Anterior cingulate cortex (tissue), 58 donors: Measurements from ENCODE around the gene CELA3B.
"Not testable (repeated sequence)": the region's sequence is repeated elsewhere in the genome, so short reads cannot be mapped to it uniquely, and the experiment has no call there.

Source experiments
- DNase-seq, 58 donors: peaks; one replicate each; lab custom pipeline; 2025; lab: John Stamatoyannopoulos, UW

Gene CELA3B

GRCh38 chr1:21973948-21974347, 2.9 kb upstream of the CELA3B start:
- not testable (repeated sequence) for DNase-seq

- not testable (repeated sequence) for DNase-seq
Measured at GRCh38 chr1:21974699-21975098, 2.1 kb upstream of the CELA3B start.

- DNase-seq = not testable (repeated sequence)
Measured at GRCh38 chr1:21975296-21975695, 1.5 kb upstream of the CELA3B start.

GRCh38 chr1:21978209-21978608, 1.4 kb downstream of the CELA3B start:
- DNase-seq = not testable (repeated sequence)

GRCh38 chr1:21980515-21981220, 3.8 kb downstream of the CELA3B start:
- not testable (repeated sequence) for DNase-seq

DNA sequence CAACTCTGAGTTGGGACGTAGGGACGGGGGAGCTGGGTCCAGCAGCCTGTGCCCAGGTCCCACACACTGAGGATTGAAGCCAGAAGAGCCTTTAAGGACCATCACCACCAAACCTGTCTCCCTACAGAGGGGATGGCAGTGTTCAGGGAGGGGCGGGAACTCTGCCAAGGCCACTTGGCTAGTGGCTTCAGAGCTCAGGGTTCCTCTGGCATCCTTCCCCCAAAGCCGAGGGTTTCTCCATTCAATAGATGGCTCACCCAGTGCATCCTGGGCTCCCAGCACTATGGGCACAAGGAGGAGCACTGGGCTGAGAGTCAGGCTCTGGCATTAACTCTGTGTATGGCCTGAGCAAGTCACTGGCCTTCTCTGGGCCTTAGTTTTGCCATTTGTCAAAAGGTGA, 4.4 kb downstream of the CELA3B start:
- peak in 1 of 58 donors; percentile 6 for DNase-seq

DNA sequence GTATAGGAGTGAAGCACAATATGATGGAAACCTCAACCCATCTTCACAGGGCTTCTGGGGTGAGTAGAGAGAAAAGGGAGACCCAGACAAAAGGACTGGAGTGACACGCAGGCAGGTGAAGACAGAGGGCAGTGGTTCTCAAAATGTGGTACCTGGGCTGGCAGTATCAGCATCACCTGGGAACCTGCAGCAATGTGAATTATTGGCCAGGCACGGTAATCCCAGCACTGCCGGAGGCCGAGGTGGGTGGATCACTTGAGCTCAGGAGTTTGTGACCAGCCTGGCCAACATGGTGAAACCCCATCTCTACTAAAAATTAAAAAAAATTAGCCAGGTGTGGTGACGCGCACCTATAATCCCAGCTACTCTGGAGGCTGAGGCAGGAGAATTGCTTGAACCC, 5.3 kb downstream of the CELA3B start:
- DNase-seq = not testable (repeated sequence)

DNA sequence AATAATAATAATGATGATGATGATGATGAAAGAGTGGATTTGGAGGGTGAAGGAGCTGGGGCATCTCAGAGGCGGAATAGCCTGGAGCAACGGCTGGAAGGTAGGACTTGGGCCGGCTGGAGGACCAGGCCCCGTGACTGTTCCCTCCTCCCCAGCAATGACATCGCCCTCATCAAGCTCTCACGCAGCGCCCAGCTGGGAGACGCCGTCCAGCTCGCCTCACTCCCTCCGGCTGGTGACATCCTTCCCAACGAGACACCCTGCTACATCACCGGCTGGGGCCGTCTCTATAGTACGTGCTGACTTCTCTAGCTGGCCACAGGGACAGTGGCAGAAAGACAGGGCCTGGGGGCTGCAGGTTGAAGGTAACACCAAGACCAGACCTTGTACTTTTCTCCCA, 6.7 kb downstream of the CELA3B start:
- not testable (repeated sequence) for DNase-seq

DNA sequence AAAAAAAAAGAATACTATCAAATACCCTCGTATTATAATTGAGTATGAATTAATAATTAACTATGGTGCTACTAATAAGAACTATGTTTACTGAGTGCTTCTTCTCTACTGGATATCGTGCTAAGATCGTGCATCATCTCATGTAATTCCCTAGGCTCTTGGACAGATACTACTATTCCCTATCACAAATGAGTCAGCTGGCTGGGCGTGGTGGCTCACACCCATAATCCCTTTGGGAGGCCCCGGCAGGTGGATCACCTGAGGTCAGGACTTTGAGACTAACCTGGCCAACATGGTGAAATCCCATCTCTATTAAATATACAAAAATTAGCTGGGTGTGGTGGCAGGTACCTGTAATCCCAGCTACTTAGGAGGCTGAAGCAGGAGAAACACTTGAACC, 9.1 kb downstream of the CELA3B start:
- not testable (repeated sequence) for DNase-seq

- DNase-seq = not testable (repeated sequence)
Measured at GRCh38 chr1:21986386-21986785, 9.6 kb downstream of the CELA3B start.

DNA sequence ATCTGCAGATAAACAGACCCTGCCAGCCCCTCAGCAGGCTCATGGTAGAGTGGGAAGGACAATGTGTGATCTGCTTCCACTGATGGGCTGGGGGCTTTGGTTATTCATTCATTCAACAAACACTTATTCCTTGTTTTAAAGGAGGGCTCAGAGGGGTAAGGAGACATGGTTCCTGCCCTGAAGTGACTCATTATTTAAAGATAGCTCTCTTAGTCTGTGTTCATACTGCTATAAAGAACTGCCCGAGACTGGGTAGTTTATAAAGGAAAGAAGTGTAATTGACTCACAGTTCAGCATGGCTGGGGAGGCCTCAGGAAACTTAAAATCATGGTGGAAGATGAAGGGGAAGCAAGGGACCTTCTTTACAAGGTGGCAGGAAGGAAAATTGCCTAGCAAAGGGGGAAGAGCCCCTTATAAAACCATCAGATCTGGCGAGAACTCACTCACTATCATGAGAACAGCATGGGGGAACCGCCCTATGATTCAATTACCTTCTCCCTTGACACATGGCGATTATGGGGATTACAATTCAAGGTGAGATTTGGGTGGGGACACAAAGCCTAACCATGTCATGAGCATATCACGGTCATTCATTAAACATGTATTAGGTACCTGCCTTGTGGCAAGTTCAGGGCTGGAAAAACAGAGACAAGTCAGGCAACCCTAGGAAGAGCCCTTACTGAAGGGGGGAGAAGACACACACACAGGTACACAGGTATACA, 13.0 kb downstream of the CELA3B start:
- DNase-seq = not testable (repeated sequence)

DNA sequence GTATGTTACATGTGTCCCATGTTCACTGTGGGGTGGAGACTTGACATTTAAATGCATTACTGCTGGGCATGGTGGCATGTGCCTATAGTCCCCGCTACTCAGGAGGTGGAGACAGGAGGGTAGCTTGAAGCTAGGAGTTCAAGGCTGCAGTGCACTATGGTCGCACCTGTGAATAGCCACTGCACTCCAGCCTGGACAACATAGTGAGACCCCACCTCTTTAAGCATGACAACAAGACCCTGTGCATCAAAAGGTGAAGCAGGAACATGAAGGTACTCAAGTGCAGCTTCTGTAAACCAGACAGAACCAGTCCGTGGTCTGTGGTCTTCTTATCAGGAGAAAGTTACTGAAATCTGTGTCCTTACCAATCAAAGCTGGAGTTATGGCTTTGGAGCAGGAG, 15.4 kb downstream of the CELA3B start:
- DNase-seq = not testable (repeated sequence)

DNA sequence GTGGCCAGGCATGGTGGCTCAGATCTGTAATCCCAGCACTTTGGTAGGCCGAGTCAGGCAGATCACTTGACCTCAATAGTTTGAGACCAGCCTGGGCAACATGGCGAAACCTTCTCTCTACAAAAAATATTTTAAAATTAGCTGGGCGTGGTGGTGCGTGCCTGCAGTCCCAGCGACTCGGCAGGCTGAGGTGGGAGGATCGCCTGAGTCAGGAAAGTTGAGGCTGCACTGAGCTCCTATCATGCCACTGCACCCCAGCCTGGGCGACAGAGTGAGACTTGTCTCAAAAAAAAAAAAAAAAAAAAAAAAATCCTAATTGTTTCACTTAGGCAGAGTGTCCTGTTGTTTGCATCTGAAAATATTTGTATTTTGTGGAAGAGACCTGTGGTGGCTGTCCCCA, 17.9 kb downstream of the CELA3B start:
- DNase-seq = not testable (repeated sequence)

- not testable (repeated sequence) for DNase-seq
Measured at GRCh38 chr1:21996663-21996970, 19.8 kb downstream of the CELA3B start.

DNA sequence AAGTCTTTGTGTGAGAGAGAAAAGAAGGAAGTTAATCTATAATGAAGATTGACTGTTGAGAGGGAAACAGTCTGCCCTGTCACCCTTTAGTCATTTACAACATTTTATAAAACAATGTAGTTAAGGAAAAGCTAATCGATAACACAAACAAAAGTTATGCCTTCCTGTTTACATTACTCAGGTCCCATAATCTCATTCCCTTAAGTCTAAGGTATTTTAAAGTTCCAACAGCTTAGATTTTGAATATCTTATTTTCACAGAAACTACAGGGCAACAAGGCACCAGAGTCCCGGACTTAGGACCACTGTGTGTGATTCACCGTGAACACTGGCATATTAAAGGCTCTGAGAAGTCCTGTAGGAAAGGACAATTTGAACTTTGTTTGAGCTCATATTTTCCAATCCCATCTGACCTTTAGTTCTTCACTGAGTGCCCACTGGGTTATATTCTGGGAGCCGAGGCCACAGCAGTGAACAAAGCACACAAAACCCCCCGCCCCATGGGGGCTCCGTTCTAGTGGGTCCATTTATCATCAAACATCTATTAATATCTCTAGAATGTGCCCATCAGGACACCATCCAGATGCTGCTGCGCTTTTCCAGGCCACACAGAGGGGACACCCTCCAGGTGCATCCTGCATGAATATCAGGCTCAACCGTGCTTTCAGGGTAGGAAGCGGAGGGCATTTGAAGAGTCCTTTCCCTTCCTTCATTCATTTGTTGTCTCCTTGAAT, 21.2 kb downstream of the CELA3B start:
- DNase-seq = not testable (repeated sequence)

- DNase-seq = not testable (repeated sequence)
Measured at GRCh38 chr1:21998624-21999294, 21.9 kb downstream of the CELA3B start.

DNA sequence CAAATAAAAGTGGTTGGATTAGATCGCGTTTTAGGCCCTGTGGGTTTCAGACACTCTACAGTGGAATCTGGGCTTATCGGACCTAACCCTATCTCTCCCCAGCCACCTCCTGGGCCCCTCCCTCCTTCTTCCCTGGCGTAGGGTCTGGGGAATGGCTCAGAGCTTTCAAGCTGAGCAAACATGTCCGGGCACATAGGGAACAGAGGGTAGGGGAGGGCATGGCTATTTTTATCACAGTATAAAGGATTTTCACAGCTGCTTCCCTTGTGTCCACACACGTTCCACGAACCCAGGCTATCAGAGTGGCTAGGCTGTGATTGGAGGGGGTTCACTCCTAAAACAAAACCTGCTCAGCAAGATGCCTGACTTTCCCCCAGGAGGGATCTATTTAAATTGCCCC, 22.8 kb downstream of the CELA3B start:
- DNase-seq = not testable (repeated sequence)

- no peak for DNase-seq
Measured at GRCh38 chr1:22001409-22001808, 24.6 kb downstream of the CELA3B start, which contains the start of gene CELA3A. Gene CELA3A, plus strand, starts transcription at chr1:22001657. Its CDS starts 18 bp downstream, at chr1:22001675.

DNA sequence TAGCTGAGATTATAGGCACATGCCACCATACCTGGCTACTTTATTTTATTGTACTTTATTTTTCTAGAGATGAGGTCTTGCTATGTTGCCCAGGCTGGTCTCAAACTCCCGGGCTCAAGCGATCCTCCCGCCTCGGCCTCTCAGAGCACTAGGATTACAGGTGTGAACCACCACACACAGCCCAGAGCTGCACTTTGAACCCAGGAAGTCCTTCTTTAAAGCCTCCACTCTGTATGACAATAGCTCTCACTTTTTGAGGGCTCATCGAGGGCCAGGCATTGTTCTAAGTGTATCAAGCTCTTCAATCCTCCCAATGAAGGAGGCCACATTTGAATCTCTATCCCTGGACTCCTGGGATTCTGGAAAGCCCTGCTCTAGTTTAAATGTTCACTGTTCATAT, 25.6 kb downstream of the CELA3B start:
- DNase-seq = not testable (repeated sequence)

GRCh38 chr1:22002875-22003274, 26.1 kb downstream of the CELA3B start:
- DNase-seq = not testable (repeated sequence)

DNA sequence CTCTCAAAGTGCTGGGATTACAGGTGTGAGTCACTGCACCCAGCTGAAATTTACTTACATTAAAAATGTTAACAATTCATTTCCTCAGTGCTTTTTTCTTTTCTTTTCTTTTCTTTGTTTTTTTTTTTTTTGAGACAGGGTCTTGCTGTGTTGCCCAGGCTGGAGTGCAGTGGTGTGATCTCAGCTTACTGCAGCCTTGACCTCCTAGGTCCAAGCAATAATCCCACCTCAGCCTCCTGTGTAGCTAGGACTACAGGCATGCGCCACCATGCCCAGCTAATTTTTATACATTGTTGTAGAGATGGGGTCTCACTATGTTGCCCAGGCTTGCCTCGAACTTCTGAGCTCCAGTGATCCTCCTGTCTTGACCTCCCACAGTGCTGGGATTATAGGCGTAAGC, 27.1 kb downstream of the CELA3B start:
- not testable (repeated sequence) for DNase-seq
